Heart left ventricle (tissue), 16 donors: ENCODE measurements around the gene HAND2. TPM values are rescaled to one million over a fixed set of nuclear protein-coding genes. Genes with fewer than 3 reads are reported as not detected.

Source experiments
- ATAC-seq, 4 donors: fragments of 200-7000 bp; cut with Tn5 transposase; one replicate each; pipeline ENCODE4 v1.9.1; 2020 to 2022; ENCODE audit warnings: moderate library complexity in 4 of 4, mild to moderate bottlenecking in 3 of 4, moderate number of reproducible peaks in 1 of 4
- DNase-seq, 5 donors: peaks; one replicate each; pipeline ENCODE4 v3.0.0-alpha.2; 2020
- H3K27ac ChIP-seq, 12 donors: fragments of 200-600 bp; sonication (generic) in 4 of 12; one replicate each; pipeline versions ENCODE4 v1.5.0 to v1.8.0; 2016 to 2022; ENCODE audit warnings: mild to moderate bottlenecking in 2 of 12
- H3K27me3 ChIP-seq, 9 donors: fragments of 200-600 bp; sonication (generic) in 2 of 9; one replicate each; pipeline versions ENCODE4 v1.5.1 to v1.8.0; 2016 to 2022; ENCODE audit warnings: mild to moderate bottlenecking in 3 of 9
- H3K36me3 ChIP-seq, 9 donors: fragments of 200-600 bp; sonication (generic) in 2 of 9; one replicate each; pipeline versions ENCODE4 v1.5.0 to v1.8.0; 2018 to 2022; ENCODE audit warnings: mild to moderate bottlenecking in 2 of 9
- H3K4me1 ChIP-seq, 12 donors: fragments of 200-600 bp; sonication (generic) in 4 of 12; one replicate each; pipeline versions ENCODE4 v1.5.0 to v1.8.0; 2016 to 2022; ENCODE audit warnings: mild to moderate bottlenecking in 3 of 12
- H3K4me3 ChIP-seq, 12 donors: fragments of 200-600 bp; sonication (generic) in 4 of 12; one replicate each; pipeline versions ENCODE4 v1.5.0 to v1.8.0; 2017 to 2022; ENCODE audit warnings: mild to moderate bottlenecking in 9 of 12, moderate library complexity in 4 of 12
- H3K9me3 ChIP-seq, 12 donors: fragments of 200-600 bp; sonication (generic) in 4 of 12; one replicate each; pipeline versions ENCODE4 v1.5.0 to v1.8.0; 2016 to 2022; ENCODE audit warnings: mild to moderate bottlenecking in 1 of 12
- POLR2A ChIP-seq, 2 donors: fragments of 450-650 bp; IDR thresholded peaks; one replicate each; pipeline ENCODE4 v1.6.1; 2017; ENCODE audit warnings: antibody characterized with exemption in 2 of 2, mild to moderate bottlenecking in 2 of 2, moderate library complexity in 2 of 2
- WGBS, 4 donors: extraction: QIAGEN DNeasy Blood & Tissue Kit in 2 of 4; methylation state at CpG; one replicate each; pipeline versions ENCODE4 v1.1.5 to v1.1.7; 2013 to 2018; 5-methylcytosine and 5-hydroxymethylcytosine counted together
- intact Hi-C, 10 donors: fragments of 100-400 bp; cut with DNase I; formaldehyde crosslinking; loops; one replicate each; pipeline versions ENCODE4 v1.11.1 to v1.14.2; 2022
- long read RNA-seq, 3 donors: library from polyadenylated mRNA; unstranded; transcript quantifications; one replicate each; pipeline ENCODE4 v2.0.0, GENCODE V29; 2020 to 2021
- polyA plus RNA-seq, 2 donors: library from polyadenylated mRNA; stranded (reverse); fragments of 200-250 nt; gene quantifications; one replicate each; pipeline ENCODE4 v1.2.3, GENCODE V29; 2013
- total RNA-seq, 9 donors: library from RNA; depleted of rRNA in 2 of 9; stranded (reverse); fragments of >200 nt in 2 of 9; fragmentation: NEBNext Ultra II Directional in 3 of 9; extraction: Animal tissue kit (Norgen Biotek cat#: 25700) in 3 of 9; gene quantifications; one replicate each; pipeline versions ENCODE4 v1.1.0 to v1.2.4, GENCODE V29; 2016 to 2023
- TF ChIP-seq, protein P1 (sequence below), 12 donors: fragments of 200-600 bp; sonication (generic) in 4 of 12; IDR thresholded peaks; one replicate each; pipeline versions ENCODE4 v1.5.0 to v1.8.0; 2018 to 2022; ENCODE audit warnings: antibody characterized with exemption in 12 of 12, mild to moderate bottlenecking in 5 of 12
- donor health status: ischemic (EF 13 %, LVEDD 7.1; RV severe dilation, severe dysfunction).
- donor health status: healthy with polysubstance abuse.
- donor health status: DM: no; HTN: yes; CAD: no.
- donor health status: DM: no; HTN: no; CAD: no.
- donor health status: ischemic (EF 25% LVEDD 6.9; RV normal size, moderate dysfunction).
- donor health status: ischemic (EF 25% LVEDD 5.7; RV mildly dilated, moderate dysfunction).
- donor health status: healthy.
- donor health status: DM: yes; HTN: yes; CAD: no.
- donor health status: ischemic (EF 35%, LVEDD 5.7; RV mildly dilated, moderate dysfunction).
- donor health status: nonischemic (EF 11% LVEDD 7.7; RV severe dilation, severe dysfunction).
- donor health status: DM: yes; HTN: yes; CAD: no.
- donor health status: PGD.
- donor health status: ischemic (EF 29% LVEDD 5.4; RV normal size, mild dysfunction).
- donor health status: nonischemic (EF 23%, LVEDD 6.1; RV moderate dilation, normal function).

Gene HAND2
- total RNA-seq (100 to 1,000 TPM in 8 of 9 donors, 10 to 100 TPM in 1; 89.3 to 188 (median 129) TPM), polyA plus RNA-seq (100 to 1,000 TPM in 1 of 2 donors, 10 to 100 TPM in 1; 72.8 to 105 TPM)
- long read RNA-seq, donor 1, transcript HAND2-201 (2 exons, 2,780 nt) = major isoform, 126 of 146 reads
- long read RNA-seq, donor 1, partial matches to known transcripts = 16 of 146 reads
- long read RNA-seq, donor 1, other reads (novel, unspliced or antisense) = 4 of 146 reads
- long read RNA-seq, donor 2, transcript HAND2-201 (2 exons, 2,780 nt) = major isoform, 16 of 29 reads
- long read RNA-seq, donor 2, partial matches to known transcripts = 12 of 29 reads
- long read RNA-seq, donor 2, other reads (novel, unspliced or antisense) = 1 of 29 reads
- long read RNA-seq, donor 3, transcript HAND2-201 (2 exons, 2,780 nt) = major isoform, 134 of 159 reads
- long read RNA-seq, donor 3, partial matches to known transcripts = 21 of 159 reads
- long read RNA-seq, donor 3, other reads (novel, unspliced or antisense) = 4 of 159 reads

DNA sequence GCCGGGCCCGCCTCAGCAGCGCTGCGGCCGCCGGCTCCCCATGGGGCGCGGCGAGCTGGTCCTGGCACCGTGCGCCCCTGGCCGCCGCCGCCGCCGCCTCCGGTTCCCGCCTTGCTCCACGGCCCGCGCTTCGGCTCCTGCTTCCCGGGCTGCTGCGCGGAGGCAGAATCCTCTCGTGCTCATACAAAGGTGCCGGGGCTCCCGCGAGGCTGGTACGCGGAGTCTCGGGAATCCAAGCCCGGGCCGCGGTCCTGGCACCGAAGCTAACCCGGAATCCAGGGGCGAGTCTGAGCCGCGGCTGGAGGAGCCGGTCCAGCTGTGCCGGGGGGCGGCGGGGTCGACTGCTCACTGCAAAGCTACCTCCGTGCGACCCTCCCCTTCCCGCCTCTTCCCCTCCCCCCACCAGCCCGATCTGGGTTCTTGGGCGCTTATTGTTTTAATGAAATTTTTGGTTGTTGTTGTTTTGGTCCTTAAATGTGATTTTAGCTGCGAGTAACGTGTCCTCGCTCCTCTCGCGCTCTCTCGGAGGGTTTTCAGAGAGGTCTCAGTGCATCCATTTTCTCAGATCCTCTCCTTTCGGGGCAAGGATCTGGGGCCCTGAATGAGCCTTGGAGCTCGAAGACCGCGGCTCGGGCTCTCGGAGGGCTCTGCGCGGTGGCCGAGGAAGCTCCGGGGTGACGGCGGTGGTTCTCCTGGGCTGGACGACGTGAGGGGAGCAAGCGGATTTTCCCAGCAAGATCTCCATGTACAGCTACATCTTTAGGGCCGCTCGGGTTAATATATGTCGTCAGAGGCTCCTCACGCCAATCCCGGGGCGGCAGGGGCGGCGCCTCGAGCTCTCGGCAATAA, at the start of gene HAND2:
Gene HAND2, minus strand, starts transcription at position 753 of the 849 bp plus-strand sequence. CDS start 940 bp downstream, outside the sequence.
- TF ChIP-seq, protein P1, sequence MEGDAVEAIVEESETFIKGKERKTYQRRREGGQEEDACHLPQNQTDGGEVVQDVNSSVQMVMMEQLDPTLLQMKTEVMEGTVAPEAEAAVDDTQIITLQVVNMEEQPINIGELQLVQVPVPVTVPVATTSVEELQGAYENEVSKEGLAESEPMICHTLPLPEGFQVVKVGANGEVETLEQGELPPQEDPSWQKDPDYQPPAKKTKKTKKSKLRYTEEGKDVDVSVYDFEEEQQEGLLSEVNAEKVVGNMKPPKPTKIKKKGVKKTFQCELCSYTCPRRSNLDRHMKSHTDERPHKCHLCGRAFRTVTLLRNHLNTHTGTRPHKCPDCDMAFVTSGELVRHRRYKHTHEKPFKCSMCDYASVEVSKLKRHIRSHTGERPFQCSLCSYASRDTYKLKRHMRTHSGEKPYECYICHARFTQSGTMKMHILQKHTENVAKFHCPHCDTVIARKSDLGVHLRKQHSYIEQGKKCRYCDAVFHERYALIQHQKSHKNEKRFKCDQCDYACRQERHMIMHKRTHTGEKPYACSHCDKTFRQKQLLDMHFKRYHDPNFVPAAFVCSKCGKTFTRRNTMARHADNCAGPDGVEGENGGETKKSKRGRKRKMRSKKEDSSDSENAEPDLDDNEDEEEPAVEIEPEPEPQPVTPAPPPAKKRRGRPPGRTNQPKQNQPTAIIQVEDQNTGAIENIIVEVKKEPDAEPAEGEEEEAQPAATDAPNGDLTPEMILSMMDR (IDR thresholded peaks at IDR 0.05) = no peak
- peak; percentile 87 to 97 for TF ChIP-seq POLR2A (IDR thresholded peaks at IDR 0.05)
- H3K27me3 ChIP-seq = peaks cover 0 to 96% (median 11%) of the 10 kb centered on the region in 9 donors
- H3K27ac ChIP-seq = peak within 1 kb of the TSS; percentile 83 to 99 (median 96)
- peak; percentile 82 to 92 (median 87) for DNase-seq
- H3K9me3 ChIP-seq = no peaks in the 10 kb centered on the region
- intact Hi-C loops = loop anchor here in 9 of 10 donors (2.0 to 10.0 kb wide), 8 partner anchors 21 to 218 kb away; no protein-coding TSS in a partner anchor
- peak; percentile 70 to 76 (median 74) for ATAC-seq
- H3K36me3 ChIP-seq = peaks cover 0 to 7% (median 0%) of the 10 kb centered on the region in 9 donors
- peak within 1 kb of the TSS; percentile 60 to 95 (median 82) for H3K4me3 ChIP-seq
- WGBS, 4 donors = 1 to 2% (median 1%) methylated on average over 53 to 81 of the region's 81 CpGs
- H3K4me1 ChIP-seq = peaks cover 0 to 7% (median 1%) of the 10 kb centered on the region in 12 donors

DNA sequence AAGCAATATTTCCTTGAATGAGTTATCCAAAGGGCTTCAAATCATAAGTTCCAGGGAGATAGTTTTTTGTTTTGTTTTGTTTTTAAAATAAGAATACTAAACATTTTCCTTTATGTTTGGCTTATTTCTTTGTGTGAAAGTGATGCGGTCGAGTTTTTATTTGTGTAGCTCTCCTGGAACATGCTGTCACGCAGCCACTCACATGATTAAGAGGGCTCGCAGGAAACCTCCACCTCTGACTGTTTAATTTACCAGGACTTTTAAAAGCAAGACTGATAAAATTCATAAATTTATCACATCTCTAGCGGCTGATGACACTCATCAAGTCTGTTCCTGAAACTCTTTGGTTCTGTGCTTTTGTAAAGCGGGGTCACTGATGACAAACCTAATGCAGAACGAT, 48.9 kb upstream of the HAND2 start:
- intact Hi-C loops = no loop called here
- peaks cover 0 to 15% (median 0%) of the 10 kb centered on the region in 12 donors for H3K4me1 ChIP-seq
- ATAC-seq = peak in 3 of 4 donors; percentile 53 to 64 (median 55)
- peaks cover 0 to 4% (median 0%) of the 10 kb centered on the region in 9 donors for H3K27me3 ChIP-seq
- TF ChIP-seq, protein P1 (IDR thresholded peaks at IDR 0.05) = no peak
- no peak for TF ChIP-seq POLR2A (IDR thresholded peaks at IDR 0.05)
- WGBS, 4 donors = 36 to 46% (median 41%) methylated on average over 7 of the region's 7 CpGs
- peak overlapping the region in 9 of 12 donors; percentile 1 to 55 (median 41) for H3K27ac ChIP-seq
- H3K36me3 ChIP-seq = peaks cover 0 to 8% (median 0%) of the 10 kb centered on the region in 9 donors
- no peak for DNase-seq
- no peak overlapping the region for H3K4me3 ChIP-seq
- H3K9me3 ChIP-seq = no peaks in the 10 kb centered on the region

DNA sequence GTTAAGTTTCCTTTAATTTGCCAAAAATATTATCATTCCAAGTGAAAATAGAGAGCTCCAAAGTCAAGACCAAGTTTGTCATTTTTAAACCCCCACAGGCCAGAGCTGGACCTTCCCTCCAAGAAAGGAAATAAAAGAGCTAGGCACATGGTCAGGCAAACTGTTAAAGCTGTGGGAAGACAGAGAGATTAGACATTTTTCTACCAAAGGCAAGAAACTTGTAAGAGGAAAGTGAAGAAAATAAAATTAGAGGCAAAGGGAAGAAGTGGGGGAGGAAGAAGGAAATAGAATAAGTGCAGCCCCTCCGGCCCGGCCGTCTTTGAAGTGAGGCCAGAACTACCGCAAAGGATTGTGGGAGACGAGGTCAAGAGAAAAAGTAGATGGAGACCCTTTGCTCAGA, 47.9 kb upstream of the HAND2 start:
- ATAC-seq (no peak), DNase-seq (no peak)
- 52 to 74% (median 71%) methylated on average over 5 of the region's 5 CpGs for WGBS, 4 donors
- H3K27me3 ChIP-seq = peaks cover 0 to 4% (median 0%) of the 10 kb centered on the region in 9 donors
- H3K9me3 ChIP-seq = no peaks in the 10 kb centered on the region
- peaks cover 0 to 7% (median 0%) of the 10 kb centered on the region in 9 donors for H3K36me3 ChIP-seq
- H3K4me1 ChIP-seq = peaks cover 0 to 24% (median 2%) of the 10 kb centered on the region in 12 donors
- no peak overlapping the region for H3K4me3 ChIP-seq
- TF ChIP-seq, protein P1 (IDR thresholded peaks at IDR 0.05) = no peak
- no peak for TF ChIP-seq POLR2A (IDR thresholded peaks at IDR 0.05)
- intact Hi-C loops = no loop called here
- H3K27ac ChIP-seq = peak overlapping the region in 3 of 12 donors; percentile 2 to 49 (median 48)
